ENCODE measurements around the gene SH3RF2. TPM values are rescaled to one million over a fixed set of nuclear protein-coding genes. Genes with fewer than 3 reads are reported as not detected.
"Not testable (repeated sequence)": the region's sequence is repeated elsewhere in the genome, so short reads cannot be mapped to it uniquely, and the experiment has no call there.

SH3RF2 gene
- total and polyA plus RNA-seq, 10 of the 15 experiments (the other 5 are each of a cell fraction or from before 2014, with no cell fraction given) = 0.15 TPM; not detected in 9

GRCh38 chr5:145889611-145890010, 46.8 kb upstream of the SH3RF2 start:
- Histone ChIP-seq H3K9me3 (replicated peaks; ENCODE audit: control insufficient read depth, insufficient read depth, low read length) (no peaks in the 10 kb centered on the region), H3K4me2 (ENCODE audit: control insufficient read depth, insufficient read depth) (no peak overlapping the region), H3K79me2 (ENCODE audit: control insufficient read depth, insufficient read depth, low read length) (no peaks in the 10 kb centered on the region), H3K27me3 (replicated peaks in 1 of 2; ENCODE audit: control insufficient read depth in 2 of 2, insufficient read depth in 2 of 2, low read length in 1 of 2) (no peaks in the 10 kb centered on the region), H3K4me1 (ENCODE audit: control insufficient read depth, insufficient read depth, low read length) (no peaks in the 10 kb centered on the region), H3K4me3 (no peak overlapping the region), H4K20me1 (ENCODE audit: control insufficient read depth, insufficient read depth) (no peaks in the 10 kb centered on the region), H2AFZ (ENCODE audit: control insufficient read depth, low read depth, low read length) (no peak overlapping the region), H3K36me3 (ENCODE audit: control insufficient read depth in 2 of 2, insufficient read depth in 2 of 2, low read length in 1 of 2) (no peaks in the 10 kb centered on the region), H3K9ac (ENCODE audit: control insufficient read depth, insufficient read depth, low read length) (no peak overlapping the region), H3K27ac (ENCODE audit: control insufficient read depth, insufficient read depth) (no peak overlapping the region)
- CTCF ChIA-PET = interaction anchor here (1.1 kb wide), 1 partner anchor 19 kb away, joined by 3 read pairs; no protein-coding TSS in a partner anchor
- intact Hi-C loops (cut with micrococcal nuclease; ENCODE audit: unreplicated experiment) (no loop called here), in situ Hi-C loops (cut with MboI) (no loop called here)
- TF ChIP-seq PAX8 (IDR thresholded peaks at IDR 0.05) (no peak), IRF5 (IDR thresholded peaks at IDR 0.05; ENCODE audit: borderline replicate concordance) (no peak), KAT2A (conservative IDR thresholded peaks at IDR 0.05; ENCODE audit: control insufficient read depth, low read depth, low read length) (no peak), NR2C1 (IDR thresholded peaks at IDR 0.05) (no peak), RCOR1 (conservative IDR thresholded peaks at IDR 0.05; ENCODE audit: low read depth, low read length) (no peak), SMAD5 (IDR thresholded peaks at IDR 0.05; ENCODE audit: low read depth) (no peak), TCF7 (IDR thresholded peaks at IDR 0.05; ENCODE audit: borderline replicate concordance) (no peak), ESRRA (IDR thresholded peaks at IDR 0.05; ENCODE audit: low read length) (no peak)
- POLR2A ChIA-PET = no interaction called here
- no TSS peak for BruUV-seq (replicated peaks)
- 31% methylated on average over 2 of the region's 2 CpGs for WGBS (ENCODE audit: insufficient coverage, insufficient replicate concordance, low lambda C conversion rate, missing lambda C conversion rate)
- SMC1A ChIA-PET (ENCODE audit: uncharacterized antibody, unreplicated experiment) = no interaction called here
- RAD21 ChIA-PET (ENCODE audit: unreplicated experiment) = no interaction called here
- FAIRE-seq (no peak), ATAC-seq (no peak), DNase-seq (ENCODE audit: low read depth, low spot score) (no peak)

- H3K9me3 ChIP-seq (replicated peaks; ENCODE audit: control insufficient read depth, insufficient read depth, low read length); CTCF ChIA-PET; H3K79me2 ChIP-seq (ENCODE audit: control insufficient read depth, insufficient read depth, low read length); FAIRE-seq; SMC1A ChIA-PET (ENCODE audit: uncharacterized antibody, unreplicated experiment); H4K20me1 ChIP-seq (ENCODE audit: control insufficient read depth, insufficient read depth); POLR2A ChIA-PET; DNase-seq (ENCODE audit: low read depth, low spot score); H3K27ac ChIP-seq (ENCODE audit: control insufficient read depth, insufficient read depth); H3K27me3 ChIP-seq (replicated peaks in 1 of 2; ENCODE audit: control insufficient read depth in 2 of 2, insufficient read depth in 2 of 2, low read length in 1 of 2); H3K4me2 ChIP-seq (ENCODE audit: control insufficient read depth, insufficient read depth); H3K4me3 ChIP-seq; RAD21 ChIA-PET (ENCODE audit: unreplicated experiment); H3K9ac ChIP-seq (ENCODE audit: control insufficient read depth, insufficient read depth, low read length); H2AFZ ChIP-seq (ENCODE audit: control insufficient read depth, low read depth, low read length); intact Hi-C loops (cut with micrococcal nuclease; ENCODE audit: unreplicated experiment); H3K4me1 ChIP-seq (ENCODE audit: control insufficient read depth, insufficient read depth, low read length); ATAC-seq; in situ Hi-C loops (cut with MboI); BruUV-seq (replicated peaks); H3K36me3 ChIP-seq (ENCODE audit: control insufficient read depth in 2 of 2, insufficient read depth in 2 of 2, low read length in 1 of 2): not testable (repeated sequence)
- WGBS (ENCODE audit: insufficient coverage, insufficient replicate concordance, low lambda C conversion rate, missing lambda C conversion rate) = 31% methylated on average over 10 of the region's 10 CpGs
Observed at GRCh38 chr5:145891378-145891777, 45.0 kb upstream of the SH3RF2 start.

All from GM12878 (cell line).